ENCODE results near the gene SPOCK3. TPM values are rescaled to one million over a fixed set of nuclear protein-coding genes. Genes with fewer than 3 reads are reported as not detected.
"Not testable (repeated sequence)": the region's sequence is repeated elsewhere in the genome, so short reads cannot be mapped to it uniquely, and the experiment has no call there.

SPOCK3 gene
- polyA plus RNA-seq, 1 experiment: not detected

DNA sequence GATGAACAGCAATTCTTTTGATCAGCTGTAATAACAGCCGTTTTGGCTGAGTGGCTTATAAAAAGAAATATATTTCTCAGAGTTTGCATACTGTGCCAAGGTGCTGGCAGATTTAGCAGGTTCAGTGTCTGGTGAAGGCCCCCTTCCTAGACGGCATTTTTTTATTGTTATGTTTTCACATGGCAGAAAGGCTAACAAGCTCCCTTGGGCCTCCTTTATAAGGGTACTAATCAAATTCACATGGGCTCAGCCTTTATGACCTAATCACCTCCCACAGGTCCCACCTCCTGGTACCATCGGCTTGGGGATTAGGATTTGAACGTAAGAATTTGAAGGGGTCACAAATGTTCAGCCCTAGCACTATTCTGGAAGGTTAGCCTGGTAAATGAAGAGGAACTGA, 431.9 kb downstream of the SPOCK3 start:
- ChIA-PET POLR2A (no interaction called here), CTCF (no interaction called here)
- no peaks in the 10 kb centered on the region for H3K27me3 ChIP-seq (ENCODE audit: control insufficient read depth, insufficient read depth, low read length)
- H3K4me3 ChIP-seq (ENCODE audit: low read depth, low read length): no peak overlapping the region
- DNase-seq (ENCODE audit: low read depth, low spot score): no peak
- H3K9me3 ChIP-seq (ENCODE audit: control insufficient read depth, insufficient read depth, low read length): no peaks in the 10 kb centered on the region; the same call in 1 of the 2 replicates
- H3K27ac ChIP-seq (ENCODE audit: low read depth, low read length): no peak overlapping the region
- TF ChIP-seq, protein P1, sequence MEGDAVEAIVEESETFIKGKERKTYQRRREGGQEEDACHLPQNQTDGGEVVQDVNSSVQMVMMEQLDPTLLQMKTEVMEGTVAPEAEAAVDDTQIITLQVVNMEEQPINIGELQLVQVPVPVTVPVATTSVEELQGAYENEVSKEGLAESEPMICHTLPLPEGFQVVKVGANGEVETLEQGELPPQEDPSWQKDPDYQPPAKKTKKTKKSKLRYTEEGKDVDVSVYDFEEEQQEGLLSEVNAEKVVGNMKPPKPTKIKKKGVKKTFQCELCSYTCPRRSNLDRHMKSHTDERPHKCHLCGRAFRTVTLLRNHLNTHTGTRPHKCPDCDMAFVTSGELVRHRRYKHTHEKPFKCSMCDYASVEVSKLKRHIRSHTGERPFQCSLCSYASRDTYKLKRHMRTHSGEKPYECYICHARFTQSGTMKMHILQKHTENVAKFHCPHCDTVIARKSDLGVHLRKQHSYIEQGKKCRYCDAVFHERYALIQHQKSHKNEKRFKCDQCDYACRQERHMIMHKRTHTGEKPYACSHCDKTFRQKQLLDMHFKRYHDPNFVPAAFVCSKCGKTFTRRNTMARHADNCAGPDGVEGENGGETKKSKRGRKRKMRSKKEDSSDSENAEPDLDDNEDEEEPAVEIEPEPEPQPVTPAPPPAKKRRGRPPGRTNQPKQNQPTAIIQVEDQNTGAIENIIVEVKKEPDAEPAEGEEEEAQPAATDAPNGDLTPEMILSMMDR (IDR thresholded peaks at IDR 0.05; ENCODE audit: low read depth, low read length): no peak

DNA sequence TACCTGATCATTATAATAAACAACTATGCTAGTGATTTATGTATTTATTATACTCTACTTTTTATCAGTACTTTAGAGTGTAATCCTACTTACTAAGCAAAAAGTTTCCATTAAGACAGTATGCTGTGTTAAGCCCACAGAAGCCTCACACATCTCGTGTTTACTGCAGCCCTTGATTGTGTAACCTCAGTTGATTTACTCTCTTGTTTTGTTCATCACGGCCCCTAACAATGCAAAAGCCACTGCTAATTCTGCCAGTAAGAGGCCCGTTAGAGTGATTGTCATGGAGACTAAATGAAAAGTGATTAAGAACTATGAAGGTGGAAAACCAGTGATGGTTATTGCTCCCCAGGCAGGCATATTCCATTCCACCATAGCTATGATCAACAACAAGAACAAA, 436.2 kb downstream of the SPOCK3 start:
- Histone ChIP-seq H3K9me3 (ENCODE audit: control insufficient read depth, insufficient read depth, low read length) (peaks cover 3% of the 10 kb centered on the region; the same call in 1 of the 2 replicates), H3K27ac (ENCODE audit: low read depth, low read length) (no peak overlapping the region), H3K27me3 (ENCODE audit: control insufficient read depth, insufficient read depth, low read length) (no peaks in the 10 kb centered on the region), H3K4me3 (ENCODE audit: low read depth, low read length) (no peak overlapping the region)
- TF ChIP-seq, protein P1 (IDR thresholded peaks at IDR 0.05; ENCODE audit: low read depth, low read length): no peak
- POLR2A ChIA-PET: no interaction called here
- no peak for DNase-seq (ENCODE audit: low read depth, low spot score)
- CTCF ChIA-PET: no interaction called here

DNA sequence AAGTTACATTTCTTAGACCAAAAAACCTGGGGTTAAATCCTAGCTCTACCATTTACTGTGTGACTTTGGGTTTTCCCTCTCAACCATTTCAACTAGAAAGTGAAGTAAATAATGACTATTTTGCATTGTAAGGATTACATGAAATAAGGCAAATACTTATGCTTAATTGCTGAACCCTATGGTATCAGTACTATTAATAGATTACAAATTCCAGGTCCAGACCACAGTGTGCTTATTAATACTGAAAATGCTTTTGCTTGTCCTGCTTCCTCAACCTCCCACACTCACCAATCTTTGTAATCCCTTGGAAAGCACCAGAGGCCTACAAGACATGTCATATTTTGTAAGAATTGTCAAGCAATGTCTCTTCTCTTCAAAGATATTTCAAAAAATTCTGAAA, 456.5 kb downstream of the SPOCK3 start:
- peaks cover 6% of the 10 kb centered on the region; the same call in 1 of the 2 replicates for H3K9me3 ChIP-seq (ENCODE audit: control insufficient read depth, insufficient read depth, low read length)
- TF ChIP-seq, protein P1 (IDR thresholded peaks at IDR 0.05; ENCODE audit: low read depth, low read length): no peak
- no peak overlapping the region for H3K27ac ChIP-seq (ENCODE audit: low read depth, low read length)
- CTCF ChIA-PET: no interaction called here
- POLR2A ChIA-PET: no interaction called here
- H3K27me3 ChIP-seq (ENCODE audit: control insufficient read depth, insufficient read depth, low read length): no peaks in the 10 kb centered on the region
- H3K4me3 ChIP-seq (ENCODE audit: low read depth, low read length): no peak overlapping the region
- no peak for DNase-seq (ENCODE audit: low read depth, low spot score)

DNA sequence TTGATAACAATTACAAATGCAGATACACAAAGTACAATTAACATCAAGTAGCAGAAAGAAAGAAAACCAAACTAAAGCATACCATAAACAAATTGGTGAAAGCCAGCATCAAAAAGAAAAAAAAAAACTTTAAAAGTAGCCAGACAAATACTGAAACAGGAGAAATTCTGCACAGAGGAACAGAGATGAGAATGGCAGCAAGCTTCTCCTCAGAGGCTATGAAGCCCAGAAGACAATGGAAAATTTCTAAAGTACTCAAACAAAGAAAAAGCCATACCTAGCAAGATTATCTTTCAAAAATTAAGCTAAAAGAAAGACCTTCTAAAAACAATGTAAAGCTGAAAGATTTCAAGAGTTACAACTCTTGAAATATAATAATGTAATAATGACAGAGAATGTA, 471.3 kb downstream of the SPOCK3 start:
- H3K27me3 ChIP-seq (ENCODE audit: control insufficient read depth, insufficient read depth, low read length): no peaks in the 10 kb centered on the region
- ChIA-PET CTCF (no interaction called here), POLR2A (no interaction called here)
- no peak for DNase-seq (ENCODE audit: low read depth, low spot score)
- H3K9me3 ChIP-seq (ENCODE audit: control insufficient read depth, insufficient read depth, low read length): no peaks in the 10 kb centered on the region
- H3K4me3 ChIP-seq (ENCODE audit: low read depth, low read length): no peak overlapping the region
- TF ChIP-seq, protein P1 (IDR thresholded peaks at IDR 0.05; ENCODE audit: low read depth, low read length): no peak
- H3K27ac ChIP-seq (ENCODE audit: low read depth, low read length): no peak overlapping the region

DNA sequence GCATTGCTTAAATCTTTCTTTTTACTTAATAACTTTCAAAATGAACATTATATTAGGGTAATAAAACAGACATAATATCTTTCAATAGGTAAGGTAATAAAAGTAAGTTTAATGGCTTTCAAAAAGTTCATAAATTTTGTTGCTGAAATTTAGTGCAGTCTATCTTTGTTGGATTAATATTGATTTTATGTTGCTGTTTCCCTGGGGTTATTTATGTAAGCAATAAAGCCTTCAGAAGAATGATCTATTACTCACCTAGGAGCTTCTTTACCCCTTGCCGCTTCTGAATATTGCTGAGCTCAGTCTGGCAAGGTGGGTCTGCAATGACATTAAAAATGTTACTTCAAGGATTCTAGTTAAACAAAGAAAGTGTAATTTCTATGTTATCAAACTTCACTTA, 492.6 kb downstream of the SPOCK3 start:
- ChIA-PET CTCF (no interaction called here), POLR2A (no interaction called here)
- no peak for DNase-seq (ENCODE audit: low read depth, low spot score)
- H3K27me3 ChIP-seq (ENCODE audit: control insufficient read depth, insufficient read depth, low read length): no peaks in the 10 kb centered on the region
- H3K4me3 ChIP-seq (ENCODE audit: low read depth, low read length): no peak overlapping the region
- H3K9me3 ChIP-seq (ENCODE audit: control insufficient read depth, insufficient read depth, low read length): peaks cover 7% of the 10 kb centered on the region
- no peak overlapping the region for H3K27ac ChIP-seq (ENCODE audit: low read depth, low read length)
- TF ChIP-seq, protein P1 (IDR thresholded peaks at IDR 0.05; ENCODE audit: low read depth, low read length): no peak

DNA sequence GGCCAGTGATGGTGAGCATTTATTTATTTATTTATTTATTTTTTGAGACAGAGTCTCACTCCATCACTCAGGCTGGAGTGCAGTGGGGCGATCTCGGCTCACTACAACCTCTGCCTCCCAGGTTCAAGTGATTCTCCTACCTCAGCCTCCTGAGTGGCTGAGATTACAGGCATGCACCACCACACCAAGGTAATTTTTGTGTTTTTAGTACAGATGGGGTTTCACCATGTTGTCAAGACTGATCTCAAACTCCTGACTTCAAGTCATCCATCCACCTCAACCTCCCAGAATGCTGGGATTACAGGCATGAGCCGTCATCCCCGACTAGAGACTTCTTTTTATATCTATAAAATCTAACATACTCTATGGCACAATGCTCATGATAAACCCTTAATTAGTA, 495.1 kb downstream of the SPOCK3 start:
- H3K9me3 ChIP-seq (ENCODE audit: control insufficient read depth, insufficient read depth, low read length); H3K27me3 ChIP-seq (ENCODE audit: control insufficient read depth, insufficient read depth, low read length); CTCF ChIA-PET; DNase-seq (ENCODE audit: low read depth, low spot score); POLR2A ChIA-PET; H3K4me3 ChIP-seq (ENCODE audit: low read depth, low read length); H3K27ac ChIP-seq (ENCODE audit: low read depth, low read length): not testable (repeated sequence)

Data from AG04450 (cell line).